Astrocyte (in vitro differentiated cells and primary cell): ENCODE data around the gene KPNA6. TPM values are rescaled to one million over a fixed set of nuclear protein-coding genes. Genes with fewer than 3 reads are reported as not detected.
"Not testable (repeated sequence)": the region's sequence is repeated elsewhere in the genome, so short reads cannot be mapped to it uniquely, and the experiment has no call there.

ENCODE experiments used
- DNase-seq: peaks from one replicate; pipeline ENCODE4 v3.0.0-alpha.2; 2010; ENCODE audit warnings: low read depth
- FAIRE-seq: peaks from 2 replicates; lab custom pipeline; 2011; peaks lifted over from hg19 to GRCh38; lab: Jason Lieb, UNC
- H2AFZ ChIP-seq: 2 replicates; pipeline ENCODE4 v1.6.0; 2012; ENCODE audit warnings: low read depth, low read length, inconsistent platforms
- H3K27ac ChIP-seq: 2 replicates; pipeline ENCODE4 v1.5.1; 2011; ENCODE audit warnings: low read depth, low read length, inconsistent platforms
- H3K27me3 ChIP-seq: 2 replicates; pipeline ENCODE4 v1.6.0; 2011; ENCODE audit warnings: low read length, inconsistent platforms; ENCODE audit not compliant: insufficient read depth
- H3K36me3 ChIP-seq: 2 replicates; pipeline ENCODE4 v1.5.1; 2011; ENCODE audit warnings: low read length, inconsistent platforms; ENCODE audit not compliant: insufficient read depth
- H3K4me1 ChIP-seq: 2 replicates; pipeline ENCODE4 v1.5.1; 2011; ENCODE audit warnings: low read length, inconsistent platforms; ENCODE audit not compliant: insufficient read depth
- H3K4me2 ChIP-seq: 2 replicates; pipeline ENCODE4 v1.6.0; 2012; ENCODE audit warnings: low read length, inconsistent platforms
- H3K4me3 ChIP-seq: 2 replicates; pipeline ENCODE4 v1.5.1; 2011; ENCODE audit warnings: low read depth, mild to moderate bottlenecking, low read length, inconsistent platforms; ENCODE audit not compliant: insufficient read depth
- H3K79me2 ChIP-seq: 2 replicates; pipeline ENCODE4 v1.6.0; 2012; ENCODE audit warnings: mild to moderate bottlenecking, low read length, inconsistent platforms; ENCODE audit not compliant: insufficient read depth
- H3K9ac ChIP-seq: 2 replicates; pipeline ENCODE4 v1.6.0; 2012; ENCODE audit warnings: mild to moderate bottlenecking, low read length, inconsistent platforms
- H3K9me3 ChIP-seq: 2 replicates; pipeline ENCODE4 v1.5.1; 2012; ENCODE audit warnings: low read depth, mild to moderate bottlenecking, low read length, inconsistent platforms; ENCODE audit not compliant: insufficient read depth
- H4K20me1 ChIP-seq: 2 replicates; pipeline ENCODE4 v1.6.0; 2012; ENCODE audit warnings: low read length, inconsistent platforms; ENCODE audit not compliant: insufficient read depth
- H3K27ac Mint-ChIP-seq: one replicate; pipeline ENCODE4 v1.8.0; 2021; ENCODE audit warnings: mild to moderate bottlenecking, mixed read lengths; ENCODE audit not compliant: unreplicated experiment
- H3K27me3 Mint-ChIP-seq: one replicate; pipeline ENCODE4 v1.8.0; 2021; ENCODE audit warnings: low read depth, mixed read lengths; ENCODE audit not compliant: unreplicated experiment
- H3K36me3 Mint-ChIP-seq: one replicate; pipeline ENCODE4 v1.8.0; 2021; ENCODE audit warnings: low read depth, mixed read lengths; ENCODE audit not compliant: unreplicated experiment
- H3K4me1 Mint-ChIP-seq: one replicate; pipeline ENCODE4 v1.8.0; 2021; ENCODE audit warnings: low read depth, mixed read lengths; ENCODE audit not compliant: unreplicated experiment
- H3K4me3 Mint-ChIP-seq: one replicate; pipeline ENCODE4 v1.8.0; 2021; ENCODE audit warnings: mild to moderate bottlenecking, moderate library complexity, mixed read lengths; ENCODE audit not compliant: unreplicated experiment
- H3K9me3 Mint-ChIP-seq: one replicate; pipeline ENCODE4 v1.8.0; 2021; ENCODE audit warnings: mild to moderate bottlenecking, mixed read lengths; ENCODE audit not compliant: unreplicated experiment
- EZH2 ChIP-seq: IDR thresholded peaks from 2 replicates; pipeline ENCODE4 v1.6.1; 2012; ENCODE audit warnings: mild to moderate bottlenecking, low read length, inconsistent platforms; ENCODE audit not compliant: insufficient read depth
- total RNA-seq: library from RNA; stranded (reverse); gene quantifications from 2 replicates; pipeline ENCODE4 v1.2.1, GENCODE V29; 2021
- TF ChIP-seq, protein P1 (sequence below): IDR thresholded peaks from 2 replicates; pipeline ENCODE4 v1.5.1; 2011; ENCODE audit warnings: low read depth, mild to moderate bottlenecking, inconsistent platforms, low read length, moderate library complexity; ENCODE audit not compliant: insufficient read depth

The KPNA6 gene
- total RNA-seq, 1 donor from 2014 or later: 122 TPM

DNA sequence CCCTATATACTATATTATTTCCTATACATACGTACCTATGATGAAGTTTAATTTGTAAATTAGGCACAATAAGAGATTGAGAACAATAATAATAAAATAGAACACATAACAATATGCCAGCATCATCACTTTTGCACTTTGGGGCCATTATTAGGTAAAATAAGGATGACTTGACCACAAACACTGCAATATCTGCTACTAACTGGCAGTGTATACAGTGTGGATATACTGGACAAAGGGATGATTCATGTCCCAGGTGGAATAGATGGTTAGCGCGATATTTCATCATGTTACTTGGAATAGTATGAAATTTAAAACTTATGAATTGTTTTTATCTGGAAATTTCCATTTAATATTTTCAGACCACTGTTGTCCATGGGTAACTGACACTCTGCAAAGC lies 36.2 kb downstream of the KPNA6 start:
- peaks cover 21% of the 10 kb centered on the region for H3K4me1 Mint-ChIP-seq
- H3K4me1 ChIP-seq: peaks cover 17% of the 10 kb centered on the region

DNA sequence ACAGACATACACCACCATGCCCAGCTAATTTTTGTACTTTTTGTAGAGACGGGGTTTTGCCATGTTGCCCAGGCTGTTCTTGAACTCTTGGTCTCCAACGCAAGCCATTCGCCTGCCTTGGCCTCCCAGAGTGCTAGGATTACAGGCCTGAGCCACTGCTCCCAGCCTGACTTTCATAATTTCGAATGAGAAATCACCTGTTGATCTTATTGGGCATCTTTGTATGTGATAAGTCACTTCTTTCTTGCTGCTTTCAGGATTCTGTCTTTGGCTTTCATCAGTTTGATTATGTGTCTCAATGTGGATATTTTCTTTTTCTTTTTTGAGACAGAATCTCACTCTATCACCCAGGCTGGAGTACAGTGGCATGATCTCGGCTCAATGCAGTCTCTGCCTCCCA lies 39.9 kb downstream of the KPNA6 start:
- not testable (repeated sequence) for FAIRE-seq, H2AFZ ChIP-seq, H3K9me3 Mint-ChIP-seq, H3K36me3 ChIP-seq, H3K36me3 Mint-ChIP-seq, H3K4me3 ChIP-seq, H3K4me3 Mint-ChIP-seq, H3K9ac ChIP-seq, H3K4me2 ChIP-seq, H3K27ac ChIP-seq, H3K27ac Mint-ChIP-seq, DNase-seq, H3K27me3 ChIP-seq, H3K27me3 Mint-ChIP-seq, H3K9me3 ChIP-seq
- Histone ChIP-seq H3K4me1 (peaks cover 11% of the 10 kb centered on the region), H3K79me2 (peaks cover 82% of the 10 kb centered on the region), H4K20me1 (peaks cover 80% of the 10 kb centered on the region)
- peaks cover 22% of the 10 kb centered on the region for H3K4me1 Mint-ChIP-seq

More for the DNA sequence above, 36.2 kb downstream of the KPNA6 start:
- DNase-seq: no peak
- no peaks in the 10 kb centered on the region for H3K9me3 Mint-ChIP-seq
- H3K9ac ChIP-seq: no peak overlapping the region
- H3K27ac ChIP-seq: no peak overlapping the region
- H2AFZ ChIP-seq: no peak overlapping the region
- H3K4me3 ChIP-seq: no peak overlapping the region
- TF ChIP-seq, protein P1, sequence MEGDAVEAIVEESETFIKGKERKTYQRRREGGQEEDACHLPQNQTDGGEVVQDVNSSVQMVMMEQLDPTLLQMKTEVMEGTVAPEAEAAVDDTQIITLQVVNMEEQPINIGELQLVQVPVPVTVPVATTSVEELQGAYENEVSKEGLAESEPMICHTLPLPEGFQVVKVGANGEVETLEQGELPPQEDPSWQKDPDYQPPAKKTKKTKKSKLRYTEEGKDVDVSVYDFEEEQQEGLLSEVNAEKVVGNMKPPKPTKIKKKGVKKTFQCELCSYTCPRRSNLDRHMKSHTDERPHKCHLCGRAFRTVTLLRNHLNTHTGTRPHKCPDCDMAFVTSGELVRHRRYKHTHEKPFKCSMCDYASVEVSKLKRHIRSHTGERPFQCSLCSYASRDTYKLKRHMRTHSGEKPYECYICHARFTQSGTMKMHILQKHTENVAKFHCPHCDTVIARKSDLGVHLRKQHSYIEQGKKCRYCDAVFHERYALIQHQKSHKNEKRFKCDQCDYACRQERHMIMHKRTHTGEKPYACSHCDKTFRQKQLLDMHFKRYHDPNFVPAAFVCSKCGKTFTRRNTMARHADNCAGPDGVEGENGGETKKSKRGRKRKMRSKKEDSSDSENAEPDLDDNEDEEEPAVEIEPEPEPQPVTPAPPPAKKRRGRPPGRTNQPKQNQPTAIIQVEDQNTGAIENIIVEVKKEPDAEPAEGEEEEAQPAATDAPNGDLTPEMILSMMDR: no peak
- no peak for TF ChIP-seq EZH2
- H3K27me3 ChIP-seq: no peaks in the 10 kb centered on the region
- FAIRE-seq: no peak
- H3K4me3 Mint-ChIP-seq: no peak overlapping the region
- H3K27ac Mint-ChIP-seq: peak overlapping the region; percentile 41
- H3K36me3 ChIP-seq: no peaks in the 10 kb centered on the region
- H3K9me3 ChIP-seq: no peaks in the 10 kb centered on the region
- H4K20me1 ChIP-seq: peaks cover 76% of the 10 kb centered on the region
- no peak overlapping the region for H3K4me2 ChIP-seq
- peaks cover 91% of the 10 kb centered on the region for H3K79me2 ChIP-seq
- no peaks in the 10 kb centered on the region for H3K27me3 Mint-ChIP-seq
- H3K36me3 Mint-ChIP-seq: peaks cover 8% of the 10 kb centered on the region

DNA sequence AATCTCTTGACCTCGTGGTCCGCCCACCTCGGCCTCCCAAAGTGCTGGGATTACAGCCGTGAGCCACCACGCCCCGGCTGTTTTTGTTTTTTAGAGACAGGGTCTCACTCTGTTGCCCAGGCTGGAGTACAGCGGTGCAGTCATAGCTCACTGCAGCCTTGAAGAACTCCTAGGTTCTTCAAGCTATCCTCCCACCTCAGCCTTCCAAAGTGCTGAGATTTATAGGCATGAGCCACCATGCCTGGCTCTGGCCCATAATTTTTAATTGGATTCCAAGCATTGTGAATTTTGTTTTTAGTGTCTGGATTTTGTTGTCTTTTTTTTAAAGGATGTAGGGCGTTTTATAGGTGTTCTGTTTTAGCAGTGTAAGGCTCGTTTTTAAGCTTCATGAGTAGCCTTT lies 43.0 kb downstream of the KPNA6 start:
- TF ChIP-seq EZH2: no peak
- TF ChIP-seq, protein P1: no peak
- Histone ChIP-seq H3K4me1 (peaks cover 8% of the 10 kb centered on the region), H3K4me3 (no peak overlapping the region), H3K79me2 (peaks cover 79% of the 10 kb centered on the region), H2AFZ (no peak overlapping the region), H3K4me2 (peak overlapping the region; percentile 51), H3K36me3 (no peaks in the 10 kb centered on the region), H3K27me3 (no peaks in the 10 kb centered on the region), H3K9ac (peak overlapping the region; percentile 26), H4K20me1 (peaks cover 75% of the 10 kb centered on the region), H3K9me3 (no peaks in the 10 kb centered on the region), H3K27ac (no peak overlapping the region)
- H3K27me3 Mint-ChIP-seq: no peaks in the 10 kb centered on the region
- DNase-seq (peak; percentile 3), FAIRE-seq (no peak)
- H3K4me3 Mint-ChIP-seq: no peak overlapping the region
- H3K36me3 Mint-ChIP-seq: peaks cover 6% of the 10 kb centered on the region
- H3K4me1 Mint-ChIP-seq: peaks cover 14% of the 10 kb centered on the region
- H3K27ac Mint-ChIP-seq: peak overlapping the region; percentile 17
- no peaks in the 10 kb centered on the region for H3K9me3 Mint-ChIP-seq
